PC-3 (cell line): ENCODE data around the gene ANAPC2. TPM values are rescaled to one million over a fixed set of nuclear protein-coding genes. Genes with fewer than 3 reads are reported as not detected.

Experiments
- ATAC-seq: fragments of 200-7000 bp; cut with Tn5 transposase; 2 replicates; pipeline ENCODE4 v1.9.1; 2020; ENCODE audit warnings: mild to moderate bottlenecking, moderate library complexity
- BruUV-seq: library from RNA; stranded (reverse); fragments of 400-500 nt; replicated peaks from 2 replicates; lab custom pipeline; 2021; lab: Mats Ljungman, UMichigan
- CTCF ChIA-PET: fragments of 300-600 bp; sonication (Branson Sonifier 250); formaldehyde crosslinking; loops from one replicate; lab custom pipeline; 2022; ENCODE audit warnings: antibody characterized with exemption; lab: Charles Lee
- POLR2A ChIA-PET: fragments of 300-600 bp; sonication (Branson Sonifier 250); formaldehyde crosslinking; loops from one replicate; lab custom pipeline; 2022; ENCODE audit warnings: antibody characterized with exemption; ENCODE audit not compliant: unreplicated experiment; lab: Charles Lee
- DNase-seq: peaks from one replicate; pipeline ENCODE4 v3.0.0-alpha.2; 2015
- H2AFZ ChIP-seq: fragments of 300-600 bp; sonication (generic); 2 replicates; pipeline ENCODE4 v1.6.0; 2016; ENCODE audit warnings: antibody characterized with exemption, low read length
- H3F3A ChIP-seq: fragments of 300-600 bp; sonication (generic); one replicate; pipeline ENCODE4 v1.6.0; 2017; ENCODE audit warnings: antibody characterized with exemption, low read length, control low read depth, mild to moderate bottlenecking; ENCODE audit not compliant: unreplicated experiment
- H3K27ac ChIP-seq: fragments of 300-600 bp; sonication (generic); 2 replicates; pipeline ENCODE4 v1.5.1; 2016; ENCODE audit warnings: mild to moderate bottlenecking, low read length
- H3K27me3 ChIP-seq: fragments of 300-600 bp; sonication (generic); 2 replicates; pipeline ENCODE4 v1.6.1; 2016; ENCODE audit warnings: low read length, mixed read lengths
- H3K36me3 ChIP-seq: fragments of 300-600 bp; sonication (generic); 2 replicates; pipeline ENCODE4 v1.6.1; 2016; ENCODE audit warnings: low read depth, mixed run types, low read length, mixed read lengths
- H3K4me1 ChIP-seq: fragments of 300-600 bp; sonication (generic); 2 replicates; pipeline ENCODE4 v1.5.1; 2016; ENCODE audit warnings: low read length; ENCODE audit not compliant: insufficient read depth
- H3K4me2 ChIP-seq: fragments of 300-600 bp; sonication (generic); 2 replicates; pipeline ENCODE4 v1.6.0; 2016; ENCODE audit warnings: low read length
- H3K4me3 ChIP-seq: fragments of 300-600 bp; sonication (generic); 2 replicates; pipeline ENCODE4 v1.5.1; 2016; ENCODE audit warnings: mild to moderate bottlenecking, low read length, mixed read lengths
- H3K79me2 ChIP-seq: fragments of 300-600 bp; sonication (generic); 2 replicates; pipeline ENCODE4 v1.6.1; 2017; ENCODE audit warnings: low read length, mixed read lengths
- H3K9ac ChIP-seq: fragments of 300-600 bp; sonication (generic); 2 replicates; pipeline ENCODE4 v1.6.0; 2016; ENCODE audit warnings: mild to moderate bottlenecking, low read length
- H3K9me2 ChIP-seq: fragments of 300-600 bp; sonication (generic); replicated peaks from 2 replicates; pipeline ENCODE4 v1.6.1; 2016; ENCODE audit warnings: mixed run types, low read length, mixed read lengths
- H3K9me3 ChIP-seq: fragments of 300-600 bp; sonication (generic); 2 replicates; pipeline ENCODE4 v1.6.1; 2016; ENCODE audit warnings: low read length, mixed read lengths
- H4K20me1 ChIP-seq: fragments of 300-600 bp; sonication (generic); 2 replicates; pipeline ENCODE4 v1.6.1; 2016; ENCODE audit warnings: low read length, mixed read lengths
- EZH2 ChIP-seq: fragments of 300-600 bp; sonication (generic); IDR thresholded peaks from one replicate; pipeline ENCODE4 v1.6.1; 2017; ENCODE audit warnings: antibody characterized with exemption, mild to moderate bottlenecking, low read length; ENCODE audit not compliant: unreplicated experiment
- EZH2phosphoT487 ChIP-seq: fragments of 300-600 bp; sonication (generic); IDR thresholded peaks from 2 replicates; pipeline ENCODE4 v1.6.1; 2018; ENCODE audit warnings: mild to moderate bottlenecking, antibody characterized with exemption, low read length, borderline replicate concordance
- intact Hi-C: fragments of 100-400 bp; cut with micrococcal nuclease; formaldehyde crosslinking; loops from 2 replicates; pipeline ENCODE4 v1.9.0; 2023
- total RNA-seq: library from RNA; depleted of rRNA; stranded (reverse); fragments of >200 nt; gene quantifications from 2 replicates; pipeline ENCODE4 v1.2.3, GENCODE V29; 2014
- TF ChIP-seq, protein P1 (sequence below): fragments of 300-600 bp; sonication (generic); conservative IDR thresholded peaks from 2 replicates; pipeline ENCODE4 v1.5.1; 2017; ENCODE audit warnings: antibody characterized with exemption, low read depth, mild to moderate bottlenecking, low read length

ANAPC2 gene
- total RNA-seq, 1 experiment from 2014 or later, result 21.6 TPM

DNA sequence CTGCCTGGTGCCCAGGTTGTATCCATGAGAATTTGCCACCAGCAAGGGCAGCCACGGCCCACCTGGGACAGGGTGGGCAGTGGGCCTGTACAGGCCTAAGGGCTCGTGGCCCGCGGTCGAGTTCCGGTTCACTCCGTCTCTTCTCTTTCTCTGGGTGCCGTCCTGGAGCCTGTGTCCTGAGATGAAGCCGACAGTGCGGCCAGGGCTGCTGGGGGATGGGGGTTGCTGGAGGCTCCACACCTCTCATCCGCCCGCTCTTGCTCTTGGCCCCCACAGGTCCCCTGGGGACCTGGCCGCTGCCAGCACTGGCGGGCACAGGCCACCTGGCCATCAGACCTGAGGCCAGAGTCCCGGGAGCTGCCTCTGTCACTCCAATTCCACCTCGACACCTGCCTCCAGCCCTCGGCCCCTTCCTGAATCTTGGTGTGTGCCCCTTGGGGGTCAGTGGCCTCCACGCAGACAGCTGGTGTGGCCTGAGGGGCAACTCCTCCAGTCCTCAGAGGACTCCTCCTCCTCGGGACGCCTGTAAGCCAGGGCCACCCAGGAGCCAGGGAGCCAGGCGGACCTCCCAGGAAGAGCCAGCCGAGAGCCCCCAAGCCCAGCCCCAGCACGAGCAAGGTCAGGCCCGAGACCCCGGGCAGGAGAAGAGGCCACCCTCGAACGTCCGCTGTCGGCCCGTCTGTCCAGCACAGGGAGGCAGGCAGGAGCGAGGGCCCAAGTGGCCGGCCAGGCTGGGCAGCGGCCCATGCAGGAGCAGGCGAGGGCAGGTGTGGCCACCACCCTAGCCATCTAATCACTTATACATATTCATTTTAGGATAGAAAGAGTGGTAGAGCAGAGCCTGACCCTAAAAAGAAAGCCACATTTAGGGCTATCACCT lies 23.8 kb downstream of the ANAPC2 start:
- no TSS peak for BruUV-seq
- Histone ChIP-seq H3F3A (no peaks in the 10 kb centered on the region), H3K9ac (no peak overlapping the region), H3K4me1 (no peaks in the 10 kb centered on the region; the same call in 1 of the 2 replicates), H3K9me3 (no peaks in the 10 kb centered on the region), H3K27me3 (peaks cover 12% of the 10 kb centered on the region), H3K79me2 (no peaks in the 10 kb centered on the region), H3K4me2 (no peak overlapping the region), H3K27ac (no peak overlapping the region), H4K20me1 (no peaks in the 10 kb centered on the region), H3K9me2 (no peaks in the 10 kb centered on the region), H3K36me3 (no peaks in the 10 kb centered on the region), H2AFZ (no peak overlapping the region), H3K4me3 (no peak overlapping the region)
- CTCF ChIA-PET, result no interaction called here
- no peak for DNase-seq
- intact Hi-C loops, result no loop called here
- ATAC-seq, result no peak
- POLR2A ChIA-PET, result no interaction called here
- no peak for TF ChIP-seq EZH2phosphoT487
- TF ChIP-seq, protein P1, sequence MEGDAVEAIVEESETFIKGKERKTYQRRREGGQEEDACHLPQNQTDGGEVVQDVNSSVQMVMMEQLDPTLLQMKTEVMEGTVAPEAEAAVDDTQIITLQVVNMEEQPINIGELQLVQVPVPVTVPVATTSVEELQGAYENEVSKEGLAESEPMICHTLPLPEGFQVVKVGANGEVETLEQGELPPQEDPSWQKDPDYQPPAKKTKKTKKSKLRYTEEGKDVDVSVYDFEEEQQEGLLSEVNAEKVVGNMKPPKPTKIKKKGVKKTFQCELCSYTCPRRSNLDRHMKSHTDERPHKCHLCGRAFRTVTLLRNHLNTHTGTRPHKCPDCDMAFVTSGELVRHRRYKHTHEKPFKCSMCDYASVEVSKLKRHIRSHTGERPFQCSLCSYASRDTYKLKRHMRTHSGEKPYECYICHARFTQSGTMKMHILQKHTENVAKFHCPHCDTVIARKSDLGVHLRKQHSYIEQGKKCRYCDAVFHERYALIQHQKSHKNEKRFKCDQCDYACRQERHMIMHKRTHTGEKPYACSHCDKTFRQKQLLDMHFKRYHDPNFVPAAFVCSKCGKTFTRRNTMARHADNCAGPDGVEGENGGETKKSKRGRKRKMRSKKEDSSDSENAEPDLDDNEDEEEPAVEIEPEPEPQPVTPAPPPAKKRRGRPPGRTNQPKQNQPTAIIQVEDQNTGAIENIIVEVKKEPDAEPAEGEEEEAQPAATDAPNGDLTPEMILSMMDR, result no peak

DNA sequence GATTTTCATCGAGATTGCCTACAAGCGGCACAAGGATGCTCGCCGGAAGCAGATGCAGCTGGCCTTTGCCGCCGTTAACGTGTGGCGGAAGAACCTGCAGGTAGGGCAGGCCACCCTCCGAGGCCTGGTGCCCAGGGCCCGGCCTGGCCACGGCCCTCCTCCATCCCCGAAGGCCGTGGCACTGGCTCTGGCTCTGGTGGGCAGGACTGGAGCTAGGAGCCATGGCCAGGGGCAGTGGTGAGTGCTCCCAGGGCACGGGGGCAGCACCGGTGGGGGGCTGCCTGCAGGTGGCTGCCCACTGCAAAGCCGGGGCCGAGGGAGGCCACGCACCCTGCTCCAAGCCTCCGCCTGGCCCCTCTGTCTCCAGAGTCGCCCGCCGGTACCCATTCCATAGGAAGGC lies 24.6 kb downstream of the ANAPC2 start:
- no peak overlapping the region for H3K4me2 ChIP-seq
- DNase-seq, result no peak
- POLR2A ChIA-PET, result no interaction called here
- no peaks in the 10 kb centered on the region for H3K36me3 ChIP-seq
- no peaks in the 10 kb centered on the region for H3F3A ChIP-seq
- H3K4me1 ChIP-seq, result no peaks in the 10 kb centered on the region; the same call in 1 of the 2 replicates
- H4K20me1 ChIP-seq, result no peaks in the 10 kb centered on the region
- no peak overlapping the region for H3K27ac ChIP-seq
- H3K9me2 ChIP-seq, result no peaks in the 10 kb centered on the region
- no peak overlapping the region for H3K9ac ChIP-seq
- no peak overlapping the region for H2AFZ ChIP-seq
- CTCF ChIA-PET, result no interaction called here
- no TSS peak for BruUV-seq
- no peaks in the 10 kb centered on the region for H3K9me3 ChIP-seq
- H3K27me3 ChIP-seq, result peaks cover 20% of the 10 kb centered on the region
- TF ChIP-seq EZH2phosphoT487, result no peak
- no peak for TF ChIP-seq EZH2
- no peaks in the 10 kb centered on the region for H3K79me2 ChIP-seq
- intact Hi-C loops, result no loop called here
- ATAC-seq, result no peak
- no peak overlapping the region for H3K4me3 ChIP-seq

- Histone ChIP-seq H3K4me3 (no peak overlapping the region), H3K9me3 (no peaks in the 10 kb centered on the region), H3K9ac (no peak overlapping the region), H3K79me2 (no peaks in the 10 kb centered on the region), H4K20me1 (no peaks in the 10 kb centered on the region), H3K4me2 (no peak overlapping the region), H3F3A (no peaks in the 10 kb centered on the region), H3K36me3 (no peaks in the 10 kb centered on the region), H3K27me3 (peaks cover 24% of the 10 kb centered on the region), H3K9me2 (no peaks in the 10 kb centered on the region), H3K27ac (no peak overlapping the region), H2AFZ (no peak overlapping the region), H3K4me1 (no peaks in the 10 kb centered on the region; the same call in 1 of the 2 replicates)
- no TSS peak for BruUV-seq
- intact Hi-C loops, result no loop called here
- POLR2A ChIA-PET, result no interaction called here
- ATAC-seq, result no peak
- no peak for DNase-seq
- TF ChIP-seq, protein P1, result no peak
- TF ChIP-seq EZH2phosphoT487, result no peak
- no peak for TF ChIP-seq EZH2
- CTCF ChIA-PET, result no interaction called here
These were observed 25.0 kb downstream of the ANAPC2 start for GRCh38 chr9:137163365-137163715.
